Vagina (tissue), 2 donors: ENCODE results near the gene SNUPN. TPM values are rescaled to one million over a fixed set of nuclear protein-coding genes. Genes with fewer than 3 reads are reported as not detected.
A peak's percentile ranks its signal among the peaks of the same experiment; 100 is the strongest.
"Not testable (repeated sequence)": the region's sequence is repeated elsewhere in the genome, so short reads cannot be mapped to it uniquely, and the experiment has no call there.

Experiments used
- DNase-seq, 2 donors: peaks; one replicate each; pipeline ENCODE4 v3.0.0-alpha.2; 2017; ENCODE audit errors: extremely low spot score in 2 of 2
- H3K27ac ChIP-seq: fragments of 200-600 bp; sonication (generic); one replicate; pipeline ENCODE4 v1.5.1; 2019
- H3K27me3 ChIP-seq: fragments of 200-600 bp; sonication (generic); one replicate; pipeline ENCODE4 v1.5.1; 2019
- H3K36me3 ChIP-seq, 2 donors: fragments of 200-600 bp; sonication (generic); one replicate each; pipeline ENCODE4 v1.5.1; 2017 to 2019
- H3K4me1 ChIP-seq: fragments of 200-600 bp; sonication (generic); one replicate; pipeline ENCODE4 v1.5.1; 2019
- H3K4me3 ChIP-seq, 2 donors: fragments of 200-600 bp; sonication (generic); 1 replicate in 1 of 2; 2 replicates in 1 of 2; pipeline ENCODE4 v1.5.1; 2016 to 2019
- H3K9me3 ChIP-seq: fragments of 200-600 bp; sonication (generic); one replicate; pipeline ENCODE4 v1.5.1; 2019
- CTCF ChIP-seq, 3 experiments: fragments of 450-650 bp in 2 of 3; fragments of 200-600 bp in 1 of 3; sonication (generic) in 1 of 3; IDR thresholded peaks; one replicate each; pipeline ENCODE4 v1.5.1; 2017 to 2019; ENCODE audit warnings: antibody characterized with exemption in 3 of 3, mild to moderate bottlenecking in 2 of 3, moderate library complexity in 2 of 3
- POLR2A ChIP-seq, 2 donors: fragments of 450-650 bp; IDR thresholded peaks; one replicate each; pipeline ENCODE4 v1.6.1; 2017; ENCODE audit warnings: antibody characterized with exemption in 2 of 2, mild to moderate bottlenecking in 2 of 2, moderate library complexity in 2 of 2
- POLR2AphosphoS5 ChIP-seq, 2 donors: sonication (generic); formaldehyde crosslinking; IDR thresholded peaks; one replicate each; pipeline ENCODE4 v1.9.0; 2017; ENCODE audit warnings: antibody characterized with exemption in 2 of 2, mild to moderate bottlenecking in 2 of 2, low read depth in 1 of 2; ENCODE audit not compliant: insufficient read depth in 1 of 2
- intact Hi-C: fragments of 100-400 bp; cut with DNase I; formaldehyde crosslinking; loops from one replicate; pipeline ENCODE4 v1.15.1; 2023
- total RNA-seq: library from RNA; depleted of rRNA; stranded (reverse); fragments of >200 nt; gene quantifications from one replicate; pipeline ENCODE4 v1.2.3, GENCODE V29; 2016

Gene SNUPN
- total RNA-seq, 1 donor from 2014 or later, result 21.9 TPM

GRCh38 chr15:75639191-75639708 lies 13.7 kb upstream of the SNUPN start:
- DNase-seq, result peak in 1 of 2 donors; percentile 90
- H3K4me1 ChIP-seq, result peaks cover 43% of the 10 kb centered on the region

GRCh38 chr15:75637245-75638009 lies 11.9 kb upstream of the SNUPN start:
- Histone ChIP-seq H3K4me1 (peaks cover 43% of the 10 kb centered on the region), H3K9me3 (no peaks in the 10 kb centered on the region), H3K27ac (peak overlapping the region; percentile 89), H3K36me3 (no peaks in the 10 kb centered on the region), H3K4me3 (no peak overlapping the region), H3K27me3 (no peaks in the 10 kb centered on the region)
- DNase-seq, result no peak
- TF ChIP-seq CTCF (IDR thresholded peaks at IDR 0.05) (no peak), POLR2AphosphoS5 (IDR thresholded peaks at IDR 0.05; ENCODE audit: insufficient read depth in 1 of 2, low read depth in 1 of 2) (no peak), POLR2A (IDR thresholded peaks at IDR 0.05) (no peak)
- intact Hi-C loops, result loop anchor here (5.0 kb wide), 2 partner anchors 40 to 270 kb away; partner anchors contain the start of gene MAN2C1

More at GRCh38 chr15:75639191-75639708, 13.7 kb upstream of the SNUPN start:
- Histone ChIP-seq H3K27ac (peak overlapping the region; percentile 89), H3K27me3 (no peaks in the 10 kb centered on the region), H3K4me3 (peak overlapping the region; percentile 83 to 94), H3K36me3 (no peaks in the 10 kb centered on the region), H3K9me3 (no peaks in the 10 kb centered on the region)
- TF ChIP-seq POLR2AphosphoS5 (IDR thresholded peaks at IDR 0.05; ENCODE audit: insufficient read depth in 1 of 2, low read depth in 1 of 2), result no peak
- TF ChIP-seq CTCF (IDR thresholded peaks at IDR 0.05), result no peak
- no peak for TF ChIP-seq POLR2A (IDR thresholded peaks at IDR 0.05)
- intact Hi-C loops, result loop anchor here (5.0 kb wide), 2 partner anchors 38 to 272 kb away; partner anchors contain the start of gene MAN2C1

- H3K4me1 ChIP-seq, result peaks cover 39% of the 10 kb centered on the region
- no peak overlapping the region for H3K27ac ChIP-seq
These were observed 10.5 kb upstream of the SNUPN start for GRCh38 chr15:75636026-75636425.

GRCh38 chr15:75633922-75634321 lies 8.4 kb upstream of the SNUPN start:
- H3K36me3 ChIP-seq, H3K4me3 ChIP-seq, intact Hi-C loops, DNase-seq, H3K27ac ChIP-seq, H3K27me3 ChIP-seq, H3K9me3 ChIP-seq: not testable (repeated sequence)
- H3K4me1 ChIP-seq, result peaks cover 29% of the 10 kb centered on the region

More at GRCh38 chr15:75636026-75636425, 10.5 kb upstream of the SNUPN start:
- Histone ChIP-seq H3K27me3 (no peaks in the 10 kb centered on the region), H3K9me3 (no peaks in the 10 kb centered on the region), H3K36me3 (no peaks in the 10 kb centered on the region), H3K4me3 (no peak overlapping the region)
- no peak for TF ChIP-seq CTCF (IDR thresholded peaks at IDR 0.05)
- no peak for TF ChIP-seq POLR2A (IDR thresholded peaks at IDR 0.05)
- TF ChIP-seq POLR2AphosphoS5 (IDR thresholded peaks at IDR 0.05; ENCODE audit: insufficient read depth in 1 of 2, low read depth in 1 of 2), result no peak
- DNase-seq, result no peak
- intact Hi-C loops, result loop anchor here (5.0 kb wide), 2 partner anchors 41 to 269 kb away; partner anchors contain the start of gene MAN2C1

- Histone ChIP-seq H3K4me3 (no peak overlapping the region), H3K27me3 (no peaks in the 10 kb centered on the region), H3K36me3 (no peaks in the 10 kb centered on the region), H3K4me1 (peaks cover 9% of the 10 kb centered on the region), H3K27ac (no peak overlapping the region), H3K9me3 (no peaks in the 10 kb centered on the region)
- intact Hi-C loops, result no loop called here
- TF ChIP-seq POLR2A (IDR thresholded peaks at IDR 0.05) (no peak), CTCF (IDR thresholded peaks at IDR 0.05) (no peak)
- no peak for DNase-seq
These were observed 6.4 kb upstream of the SNUPN start for GRCh38 chr15:75631935-75632334.
